Immature natural killer cell (primary cell): ENCODE data around the gene SMARCAD1. TPM values are rescaled to one million over a fixed set of nuclear protein-coding genes. Genes with fewer than 3 reads are reported as not detected.

Experiments
- DNase-seq, 3 donors: peaks; one replicate each; pipeline ENCODE4 v3.0.0; 2022; ENCODE audit warnings: mixed read lengths in 1 of 3
- H3K27ac Mint-ChIP-seq, 6 donors: one replicate each; pipeline ENCODE4 v1.8.0; 2020; ENCODE audit warnings: mixed read lengths in 6 of 6, mild to moderate bottlenecking in 5 of 6, inconsistent platforms in 4 of 6, moderate library complexity in 3 of 6
- H3K27me3 Mint-ChIP-seq, 3 donors: one replicate each; pipeline ENCODE4 v1.8.0; 2020 to 2021; ENCODE audit warnings: low read depth in 3 of 3, mild to moderate bottlenecking in 3 of 3, mixed read lengths in 3 of 3, moderate library complexity in 3 of 3, inconsistent platforms in 1 of 3
- H3K36me3 Mint-ChIP-seq, 3 donors: one replicate each; pipeline ENCODE4 v1.8.0; 2020; ENCODE audit warnings: mixed read lengths in 3 of 3, inconsistent platforms in 2 of 3, mild to moderate bottlenecking in 2 of 3
- H3K4me1 Mint-ChIP-seq, 2 donors: one replicate each; pipeline ENCODE4 v1.8.0; 2020; ENCODE audit warnings: inconsistent platforms in 2 of 2, mild to moderate bottlenecking in 2 of 2, mixed read lengths in 2 of 2, moderate library complexity in 1 of 2
- H3K4me3 Mint-ChIP-seq, 5 donors: one replicate each; pipeline ENCODE4 v1.8.0; 2020; ENCODE audit warnings: mild to moderate bottlenecking in 5 of 5, mixed read lengths in 5 of 5, inconsistent platforms in 3 of 5, moderate library complexity in 3 of 5
- H3K9me3 Mint-ChIP-seq, 6 donors: one replicate each; pipeline ENCODE4 v1.8.0; 2020; ENCODE audit warnings: mild to moderate bottlenecking in 6 of 6, mixed read lengths in 6 of 6, inconsistent platforms in 4 of 6, moderate library complexity in 3 of 6
- polyA plus RNA-seq, 3 donors: library from polyadenylated mRNA; unstranded; fragments of 300-500 nt; fragmentation: Illumina TruSeq; gene quantifications; one replicate each; pipeline ENCODE4 v1.2.3, GENCODE V29; 2021

The SMARCAD1 gene
- polyA plus RNA-seq, 3 donors from 2014 or later = 10.3 to 13.6 (median 10.5) TPM

DNA sequence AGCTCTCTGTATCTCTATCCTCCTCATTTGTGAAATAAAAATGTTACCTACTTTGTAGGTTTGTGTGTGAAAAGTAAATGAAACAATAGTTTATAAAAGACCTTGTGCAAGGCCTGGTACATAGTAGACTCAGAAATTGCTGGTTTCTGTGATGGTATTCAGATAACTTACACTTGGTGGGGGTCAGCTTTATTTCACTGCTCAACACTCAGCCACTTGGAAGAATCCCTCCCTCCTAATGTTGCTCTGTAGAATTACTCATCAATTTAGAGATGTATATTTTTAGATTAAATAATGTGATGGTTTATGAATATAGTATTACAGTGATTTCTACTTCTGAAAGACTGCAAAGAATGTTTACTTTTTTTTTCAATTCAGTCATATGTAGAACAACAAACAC, 32.7 kb downstream of the SMARCAD1 start:
- no peak overlapping the region for H3K4me3 Mint-ChIP-seq
- peak overlapping the region in 2 of 6 donors; percentile 9 to 46 for H3K27ac Mint-ChIP-seq

DNA sequence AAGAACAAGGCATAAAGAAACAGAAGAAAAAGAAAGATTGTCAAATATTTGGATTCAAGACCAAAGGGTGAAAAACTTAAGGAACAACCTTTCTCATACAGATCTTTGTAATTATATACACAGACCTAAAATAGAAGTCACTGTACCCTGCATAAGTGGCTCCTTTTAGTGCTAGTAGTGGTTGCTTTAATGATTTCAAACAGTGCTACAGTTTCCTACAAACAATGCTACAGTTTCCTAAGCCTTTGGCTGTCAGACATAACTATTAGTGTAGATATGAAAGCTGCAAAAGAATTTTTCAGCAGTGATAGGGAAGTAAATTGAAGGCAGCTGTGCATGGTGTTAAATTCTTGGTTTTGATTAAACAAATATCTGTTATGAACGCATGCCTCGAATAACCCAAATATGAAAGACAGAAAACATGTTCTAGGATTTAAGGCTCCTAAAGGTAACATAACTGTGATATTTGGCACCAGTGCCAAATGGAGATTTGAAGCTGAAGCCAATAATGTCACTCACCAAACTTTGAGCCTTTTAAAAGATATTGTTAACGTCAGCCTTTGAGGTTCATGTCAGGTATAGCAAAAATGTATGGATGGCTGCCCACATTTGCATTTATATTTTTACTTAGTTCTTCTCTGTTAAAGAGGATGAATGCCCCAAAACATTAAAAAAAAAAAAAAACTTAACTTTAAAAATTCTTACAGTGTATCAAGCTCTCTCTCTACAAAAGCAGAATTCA, 36.6 kb downstream of the SMARCAD1 start:
- H3K9me3 Mint-ChIP-seq = no peaks in the 10 kb centered on the region
- H3K27ac Mint-ChIP-seq = no peak overlapping the region
- H3K36me3 Mint-ChIP-seq = peaks cover 18 to 30% (median 19%) of the 10 kb centered on the region in 3 donors
- no peak for DNase-seq
- H3K27me3 Mint-ChIP-seq = no peaks in the 10 kb centered on the region
- H3K4me1 Mint-ChIP-seq = no peaks in the 10 kb centered on the region
- H3K4me3 Mint-ChIP-seq = no peak overlapping the region

More for the DNA sequence above, 32.7 kb downstream of the SMARCAD1 start:
- Mint-ChIP-seq H3K9me3 (no peaks in the 10 kb centered on the region), H3K36me3 (peaks cover 14 to 36% (median 19%) of the 10 kb centered on the region in 3 donors), H3K27me3 (no peaks in the 10 kb centered on the region), H3K4me1 (no peaks in the 10 kb centered on the region)
- DNase-seq = no peak

DNA sequence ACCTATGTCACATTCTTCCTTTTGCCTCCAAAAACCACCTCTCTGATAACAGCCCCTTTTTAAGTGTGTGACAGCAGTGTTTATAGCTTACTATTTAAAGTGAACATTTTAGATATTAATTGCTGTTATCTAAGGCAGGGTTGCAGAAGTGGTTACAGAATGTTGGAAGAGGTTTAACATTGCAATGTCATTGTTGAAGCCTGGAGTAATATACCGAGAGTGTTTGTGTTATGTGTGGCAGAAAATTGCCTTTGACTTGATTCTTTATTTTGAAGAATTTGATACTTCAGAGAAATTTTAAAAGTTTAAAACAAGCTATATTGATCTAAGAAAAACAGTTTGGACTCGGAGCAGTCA, 37.1 kb downstream of the SMARCAD1 start:
- Mint-ChIP-seq H3K27me3 (no peaks in the 10 kb centered on the region), H3K36me3 (peaks cover 19 to 30% (median 21%) of the 10 kb centered on the region in 3 donors), H3K4me1 (no peaks in the 10 kb centered on the region), H3K9me3 (no peaks in the 10 kb centered on the region), H3K4me3 (no peak overlapping the region), H3K27ac (no peak overlapping the region)
- DNase-seq = no peak

DNA sequence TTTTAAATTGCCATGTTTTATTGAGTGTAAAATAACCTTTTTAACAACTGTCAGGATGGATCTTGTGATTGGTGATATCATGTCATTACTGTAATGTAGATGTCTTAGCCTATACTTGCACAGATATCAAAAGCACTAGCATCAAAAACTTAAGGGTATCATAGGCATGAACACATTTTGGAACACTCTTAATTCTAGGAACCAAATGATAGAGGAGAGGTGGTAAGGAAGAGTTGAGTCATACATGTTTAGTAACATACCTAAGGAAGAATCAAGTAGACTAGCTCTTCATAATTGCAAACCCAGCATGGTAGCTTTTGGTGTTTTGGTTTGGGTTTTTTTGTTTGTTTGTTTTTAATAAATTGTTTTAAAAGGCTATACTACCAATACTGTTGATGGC, 43.4 kb downstream of the SMARCAD1 start:
- Mint-ChIP-seq H3K4me3 (no peak overlapping the region), H3K36me3 (peaks cover 10 to 35% (median 31%) of the 10 kb centered on the region in 3 donors), H3K27me3 (no peaks in the 10 kb centered on the region), H3K27ac (peak overlapping the region in 2 of 6 donors; percentile 31 to 49), H3K4me1 (peaks cover 2 to 4% of the 10 kb centered on the region in 2 donors), H3K9me3 (no peaks in the 10 kb centered on the region)
- no peak for DNase-seq

DNA sequence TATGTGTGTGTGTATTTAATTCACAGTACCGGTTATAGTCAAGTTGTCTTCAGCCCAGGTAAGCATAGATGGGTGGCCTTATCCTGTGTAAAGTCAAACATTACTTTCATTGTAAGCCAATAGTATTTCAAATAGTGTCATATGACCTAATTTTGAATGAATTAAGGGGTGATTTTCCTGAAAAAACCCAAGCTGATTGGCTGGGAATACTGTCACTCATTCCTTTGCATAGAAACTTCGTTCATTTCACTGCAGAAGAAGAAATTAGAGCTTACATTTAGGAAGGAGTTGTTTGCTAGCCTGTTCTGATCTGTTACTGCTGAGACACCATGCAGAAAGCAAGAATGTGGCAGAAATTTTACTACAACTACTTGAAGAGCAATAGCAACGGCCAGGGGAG, 45.4 kb downstream of the SMARCAD1 start:
- H3K4me1 Mint-ChIP-seq = peaks cover 2 to 4% of the 10 kb centered on the region in 2 donors
- no peak for DNase-seq
- peaks cover 10 to 24% (median 24%) of the 10 kb centered on the region in 3 donors for H3K36me3 Mint-ChIP-seq
- H3K9me3 Mint-ChIP-seq = no peaks in the 10 kb centered on the region
- no peak overlapping the region for H3K4me3 Mint-ChIP-seq
- no peak overlapping the region for H3K27ac Mint-ChIP-seq
- H3K27me3 Mint-ChIP-seq = no peaks in the 10 kb centered on the region

DNA sequence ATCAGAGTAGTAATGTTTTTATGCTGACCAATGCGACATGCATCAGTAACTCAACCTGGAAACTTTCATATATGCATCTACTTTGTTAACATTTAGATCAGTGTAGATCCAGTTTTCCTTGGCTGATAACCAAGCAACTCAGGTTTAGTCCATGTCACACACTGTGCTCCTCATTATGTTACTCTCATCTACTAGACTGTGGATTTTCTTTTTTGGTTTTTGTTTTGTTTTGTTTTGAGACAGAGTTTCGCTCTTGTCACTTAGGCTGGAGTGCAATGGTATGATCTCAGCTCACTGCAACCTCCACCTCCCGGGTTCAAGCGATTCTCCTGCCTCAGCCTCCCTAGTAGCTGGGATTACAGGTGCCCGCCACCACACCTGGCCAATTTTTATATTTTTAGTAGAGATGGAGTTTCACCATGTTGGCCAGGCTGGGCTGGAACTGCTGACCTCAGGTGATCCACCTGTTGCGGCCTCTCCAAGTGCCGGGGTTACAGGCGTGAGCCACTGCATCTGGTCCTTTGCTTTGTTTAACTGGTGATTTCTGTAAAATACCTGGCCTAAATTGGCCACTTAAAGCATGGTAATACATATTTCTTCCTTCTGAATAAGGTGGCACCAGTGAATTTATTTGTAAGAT, 48.6 kb downstream of the SMARCAD1 start:
- Mint-ChIP-seq H3K36me3 (peaks cover 12 to 20% (median 15%) of the 10 kb centered on the region in 3 donors), H3K9me3 (no peaks in the 10 kb centered on the region), H3K4me1 (no peaks in the 10 kb centered on the region), H3K27me3 (no peaks in the 10 kb centered on the region), H3K4me3 (no peak overlapping the region), H3K27ac (no peak overlapping the region)
- no peak for DNase-seq

DNA sequence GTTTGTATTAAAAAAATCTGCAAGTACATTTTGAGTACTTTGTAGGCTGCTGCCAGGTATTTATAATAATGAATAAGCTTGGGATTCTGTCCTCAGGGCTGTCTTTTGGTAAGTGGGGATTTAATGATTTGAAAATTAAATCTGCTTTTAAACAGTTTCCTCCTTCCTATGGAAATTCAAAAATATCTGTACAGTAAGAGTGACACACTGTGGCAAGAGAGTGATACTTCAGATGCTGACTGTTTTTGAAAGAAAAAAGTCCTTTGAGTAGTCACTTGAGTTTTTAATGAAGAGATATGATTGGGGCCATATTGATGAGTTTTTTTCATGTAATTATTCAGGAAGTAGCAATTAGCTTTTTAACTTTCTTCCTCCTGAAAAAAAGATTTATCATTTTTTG, 49.2 kb downstream of the SMARCAD1 start:
- Mint-ChIP-seq H3K4me3 (no peak overlapping the region), H3K9me3 (no peaks in the 10 kb centered on the region), H3K27ac (peak overlapping the region in 3 of 6 donors; percentile 2 to 13 (median 4)), H3K36me3 (peaks cover 14 to 20% (median 17%) of the 10 kb centered on the region in 3 donors), H3K4me1 (no peaks in the 10 kb centered on the region), H3K27me3 (no peaks in the 10 kb centered on the region)
- DNase-seq = no peak

DNA sequence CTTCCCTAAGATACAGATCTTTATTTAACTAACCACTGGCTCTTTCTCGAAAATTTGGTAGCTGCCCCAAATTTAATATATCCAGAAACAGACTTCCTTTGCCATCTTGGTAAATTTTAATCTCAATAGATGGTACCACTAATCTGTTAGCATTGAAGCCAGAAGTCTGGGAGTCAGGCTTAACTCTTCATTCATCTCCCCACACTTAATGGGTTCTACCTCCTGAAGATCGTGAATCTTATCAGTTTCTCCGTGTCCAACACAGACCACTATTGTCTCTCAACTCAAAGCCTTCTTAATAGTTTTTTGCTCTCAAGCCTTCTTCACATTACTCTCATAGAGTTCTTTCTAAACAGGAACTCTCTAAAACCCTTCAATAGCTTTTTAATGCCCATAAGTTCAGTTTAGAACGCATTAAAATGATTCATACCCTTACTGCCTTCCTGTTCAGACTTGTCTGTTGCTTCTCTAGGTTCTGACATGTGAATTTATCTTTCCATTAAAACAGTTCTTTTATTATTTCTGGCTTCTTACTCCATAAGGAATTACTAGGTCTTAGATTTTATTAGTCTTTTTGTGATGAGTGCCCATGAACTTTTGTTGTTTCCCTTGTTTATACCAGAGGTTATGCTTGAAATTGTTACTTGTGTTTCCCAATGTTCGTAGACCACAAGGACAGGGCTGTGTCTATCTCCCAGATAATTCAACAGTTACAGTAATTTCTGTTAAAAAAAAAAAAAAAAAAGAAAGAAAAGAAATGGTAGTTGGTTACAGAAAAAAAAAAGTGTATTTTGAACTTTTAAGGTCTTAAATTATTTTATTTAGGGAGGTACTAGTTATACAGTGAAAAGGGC, 54.7 kb downstream of the SMARCAD1 start:
- H3K9me3 Mint-ChIP-seq = no peaks in the 10 kb centered on the region
- no peaks in the 10 kb centered on the region for H3K4me1 Mint-ChIP-seq
- no peak overlapping the region for H3K27ac Mint-ChIP-seq
- H3K36me3 Mint-ChIP-seq = peaks cover 11 to 35% (median 20%) of the 10 kb centered on the region in 3 donors
- H3K27me3 Mint-ChIP-seq = no peaks in the 10 kb centered on the region
- no peak for DNase-seq
- H3K4me3 Mint-ChIP-seq = no peak overlapping the region

DNA sequence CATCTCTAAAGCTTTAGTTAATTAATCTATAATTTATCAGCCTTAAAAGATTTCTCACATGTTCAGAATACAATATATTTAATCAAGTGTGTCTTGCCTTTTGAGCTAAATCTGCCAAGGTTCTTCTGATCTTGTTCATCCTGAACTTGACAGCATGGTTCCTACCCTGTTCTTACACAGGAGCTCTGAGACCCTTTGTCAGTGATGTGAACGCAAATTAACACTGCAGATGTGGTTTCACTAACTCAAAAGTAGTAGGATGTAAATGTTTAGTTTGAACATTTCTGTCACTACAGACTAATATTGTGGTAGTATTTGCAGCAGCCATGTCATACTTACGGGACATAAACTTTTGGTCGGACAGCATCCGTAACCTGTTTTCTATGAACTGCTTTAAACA, 59.4 kb downstream of the SMARCAD1 start:
- Mint-ChIP-seq H3K36me3 (peaks cover 17 to 32% (median 19%) of the 10 kb centered on the region in 3 donors), H3K27ac (no peak overlapping the region), H3K4me3 (no peak overlapping the region), H3K9me3 (no peaks in the 10 kb centered on the region), H3K27me3 (no peaks in the 10 kb centered on the region), H3K4me1 (no peaks in the 10 kb centered on the region)
- no peak for DNase-seq

DNA sequence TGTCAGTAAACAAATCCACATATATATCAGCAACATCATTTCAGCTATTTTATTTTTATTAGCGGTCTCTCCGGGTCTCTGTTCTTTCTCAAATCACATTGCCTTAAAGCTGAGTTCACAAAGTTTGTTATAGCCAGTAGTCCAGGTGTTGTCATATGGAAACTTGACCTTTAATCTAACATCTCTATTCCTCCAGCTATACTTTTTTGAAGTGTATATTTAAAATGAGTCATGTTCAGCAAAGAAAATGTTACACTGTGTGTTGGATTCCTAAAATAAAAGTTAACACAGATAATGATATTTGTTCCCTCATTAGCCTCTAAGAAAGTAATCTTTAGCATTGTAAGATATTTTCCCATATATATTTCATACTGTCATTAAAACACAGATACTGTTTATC, 63.6 kb downstream of the SMARCAD1 start:
- DNase-seq = no peak
- H3K27ac Mint-ChIP-seq = peak overlapping the region in 1 of 6 donors; percentile 12
- no peaks in the 10 kb centered on the region for H3K27me3 Mint-ChIP-seq
- no peak overlapping the region for H3K4me3 Mint-ChIP-seq
- no peaks in the 10 kb centered on the region for H3K4me1 Mint-ChIP-seq
- peaks cover 17 to 23% (median 21%) of the 10 kb centered on the region in 3 donors for H3K36me3 Mint-ChIP-seq
- no peaks in the 10 kb centered on the region for H3K9me3 Mint-ChIP-seq

DNA sequence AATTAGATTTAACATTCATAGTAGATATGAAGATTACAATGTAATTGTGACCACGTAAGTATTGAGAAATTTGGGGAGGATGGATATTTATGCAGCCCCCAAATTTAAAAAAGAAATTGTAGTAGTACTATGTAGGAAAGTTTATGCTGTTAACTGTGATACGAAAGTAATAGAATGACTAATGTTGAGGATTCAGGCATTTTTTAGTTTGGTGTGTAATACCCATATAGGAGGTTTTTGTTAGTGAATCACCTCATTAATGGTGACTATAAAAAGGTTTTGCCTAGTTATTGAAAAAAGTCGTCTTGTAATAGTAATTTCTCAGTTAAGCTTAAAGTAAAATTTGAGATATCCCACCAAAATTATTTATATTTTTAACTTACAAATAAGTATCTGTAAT, 67.2 kb downstream of the SMARCAD1 start:
- Mint-ChIP-seq H3K27ac (no peak overlapping the region), H3K4me3 (no peak overlapping the region), H3K4me1 (no peaks in the 10 kb centered on the region), H3K36me3 (peaks cover 28 to 38% (median 36%) of the 10 kb centered on the region in 3 donors), H3K27me3 (no peaks in the 10 kb centered on the region), H3K9me3 (no peaks in the 10 kb centered on the region)
- DNase-seq = no peak

DNA sequence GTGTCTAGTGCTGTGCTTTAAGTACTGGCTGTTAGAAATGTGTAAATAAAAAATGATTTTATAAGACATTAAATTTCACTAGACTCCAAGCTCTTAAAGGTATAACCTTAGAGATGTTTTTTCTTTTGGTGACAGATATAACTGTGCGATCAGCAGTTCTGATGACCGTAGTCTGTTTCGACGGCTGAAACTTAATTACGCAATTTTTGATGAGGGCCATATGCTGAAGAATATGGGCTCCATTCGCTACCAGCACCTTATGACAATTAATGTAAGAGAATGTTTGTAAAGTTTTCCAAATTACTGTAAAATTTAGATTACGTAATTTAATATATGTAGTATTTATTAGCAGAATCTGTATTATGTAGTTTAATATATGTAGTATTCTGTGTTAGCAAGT, 68.5 kb downstream of the SMARCAD1 start:
- no peaks in the 10 kb centered on the region for H3K9me3 Mint-ChIP-seq
- no peak overlapping the region for H3K4me3 Mint-ChIP-seq
- no peaks in the 10 kb centered on the region for H3K27me3 Mint-ChIP-seq
- DNase-seq = no peak
- peaks cover 33 to 39% (median 38%) of the 10 kb centered on the region in 3 donors for H3K36me3 Mint-ChIP-seq
- no peak overlapping the region for H3K27ac Mint-ChIP-seq
- no peaks in the 10 kb centered on the region for H3K4me1 Mint-ChIP-seq

DNA sequence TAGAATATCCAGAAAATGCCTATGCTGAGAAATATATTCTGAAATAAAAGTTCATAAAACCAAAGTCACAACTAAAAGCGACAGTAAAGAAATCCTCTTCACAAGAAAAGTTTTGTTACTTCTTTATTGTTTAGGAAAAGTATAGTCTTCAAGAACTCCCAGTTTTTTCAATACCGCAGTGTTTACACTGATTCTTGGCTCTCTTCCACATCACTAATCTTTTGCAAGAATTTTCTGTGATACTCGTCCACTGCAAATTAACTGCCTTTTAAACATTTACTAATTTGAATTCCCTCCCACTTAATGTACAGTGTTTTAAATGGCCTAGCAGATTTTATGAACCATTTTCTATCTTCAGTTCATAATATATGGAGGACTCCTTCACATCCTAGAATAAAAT, 69.9 kb downstream of the SMARCAD1 start:
- peaks cover 33 to 42% (median 41%) of the 10 kb centered on the region in 3 donors for H3K36me3 Mint-ChIP-seq
- DNase-seq = no peak
- no peaks in the 10 kb centered on the region for H3K4me1 Mint-ChIP-seq
- H3K4me3 Mint-ChIP-seq = no peak overlapping the region
- H3K9me3 Mint-ChIP-seq = no peaks in the 10 kb centered on the region
- no peaks in the 10 kb centered on the region for H3K27me3 Mint-ChIP-seq
- H3K27ac Mint-ChIP-seq = no peak overlapping the region

DNA sequence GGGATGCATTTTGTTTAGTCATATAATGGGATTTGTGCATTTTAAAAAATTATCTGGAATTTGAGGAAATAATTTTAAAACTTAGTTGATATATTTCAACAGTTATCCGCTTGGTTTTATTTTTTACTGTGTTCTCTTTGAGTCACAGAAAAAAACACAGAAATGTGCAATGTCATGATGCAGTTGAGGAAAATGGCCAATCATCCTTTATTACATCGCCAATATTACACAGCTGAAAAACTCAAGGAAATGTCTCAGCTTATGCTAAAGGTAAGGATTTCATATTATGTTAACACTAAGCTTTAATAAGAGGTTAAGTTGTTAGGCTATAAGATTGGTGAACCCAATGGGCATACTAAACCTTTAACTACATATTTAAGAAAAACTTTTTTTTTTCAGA, 71.1 kb downstream of the SMARCAD1 start:
- Mint-ChIP-seq H3K27me3 (no peaks in the 10 kb centered on the region), H3K4me1 (no peaks in the 10 kb centered on the region), H3K36me3 (peaks cover 40 to 51% (median 40%) of the 10 kb centered on the region in 3 donors), H3K9me3 (no peaks in the 10 kb centered on the region), H3K4me3 (no peak overlapping the region), H3K27ac (no peak overlapping the region)
- DNase-seq = no peak
